Measurements from ENCODE around the gene PIP4K2C.

The PIP4K2C gene

GRCh38 chr12:57618966-57619433 lies 28.0 kb downstream of the PIP4K2C start:
- DNase-seq (ENCODE audit: low read depth) = no peak
- H3K4me3 ChIP-seq (ENCODE audit: low read depth, low read length) = no peak overlapping the region
- TF ChIP-seq CTCF (IDR thresholded peaks at IDR 0.05; ENCODE audit: low read depth, low read length) (no peak), POLR2A (IDR thresholded peaks at IDR 0.05; ENCODE audit: extremely low read depth, insufficient read length) (no peak), MYC (IDR thresholded peaks at IDR 0.05; ENCODE audit: low read depth, low read length) (no peak)
- TF ChIP-seq, protein P1, sequence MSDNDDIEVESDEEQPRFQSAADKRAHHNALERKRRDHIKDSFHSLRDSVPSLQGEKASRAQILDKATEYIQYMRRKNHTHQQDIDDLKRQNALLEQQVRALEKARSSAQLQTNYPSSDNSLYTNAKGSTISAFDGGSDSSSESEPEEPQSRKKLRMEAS (IDR thresholded peaks at IDR 0.05; ENCODE audit: low read depth, low read length) = no peak

DNA sequence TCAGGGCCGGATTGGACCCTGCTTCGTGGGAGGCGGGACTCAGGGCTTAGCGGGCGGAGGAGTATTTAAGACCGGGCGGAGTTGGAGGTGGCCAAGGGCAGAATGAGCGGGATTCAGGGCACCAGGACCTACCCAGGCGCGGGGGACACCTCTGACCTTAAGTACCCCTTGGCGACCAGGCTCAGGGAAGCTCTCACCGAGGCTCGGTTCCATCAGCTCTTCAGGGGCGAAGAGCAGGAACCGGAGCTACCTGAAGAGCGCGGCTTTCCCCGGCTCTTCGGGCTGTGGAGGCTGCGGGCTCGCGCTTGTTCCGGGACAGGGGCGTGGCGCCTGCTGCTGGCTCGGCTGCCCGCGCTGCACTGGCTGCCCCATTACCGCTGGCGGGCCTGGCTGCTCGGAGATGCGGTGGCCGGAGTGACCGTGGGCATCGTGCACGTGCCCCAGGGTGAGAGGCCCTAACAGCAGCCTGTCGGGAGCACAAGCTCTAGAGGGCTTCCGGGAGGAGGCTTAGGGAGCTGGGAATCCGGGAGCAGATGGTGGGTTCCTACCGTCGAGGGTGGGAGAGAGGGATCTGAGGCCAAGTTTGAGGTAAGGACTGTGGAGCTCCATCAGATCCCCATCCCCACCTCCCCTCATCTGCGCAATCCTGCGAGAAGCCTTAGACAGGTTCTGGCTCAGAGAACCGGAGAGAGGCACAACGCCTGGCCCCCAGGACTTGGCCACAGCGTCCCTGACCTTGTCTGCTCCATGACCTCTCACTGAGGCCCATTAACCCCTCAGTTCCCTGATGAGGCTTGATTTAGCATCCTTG lies 28.6 kb downstream of the PIP4K2C start:
- TF ChIP-seq CTCF (IDR thresholded peaks at IDR 0.05; ENCODE audit: low read depth, low read length) = no peak
- no peak for TF ChIP-seq POLR2A (IDR thresholded peaks at IDR 0.05; ENCODE audit: extremely low read depth, insufficient read length)
- no peak overlapping the region for H3K4me3 ChIP-seq (ENCODE audit: low read depth, low read length)
- DNase-seq (ENCODE audit: low read depth) = no peak

GRCh38 chr12:57620245-57620935 lies 29.4 kb downstream of the PIP4K2C start:
- TF ChIP-seq, protein P1 (IDR thresholded peaks at IDR 0.05; ENCODE audit: low read depth, low read length) = no peak
- TF ChIP-seq POLR2A (IDR thresholded peaks at IDR 0.05; ENCODE audit: extremely low read depth, insufficient read length) (no peak), MYC (IDR thresholded peaks at IDR 0.05; ENCODE audit: low read depth, low read length) (no peak), CTCF (IDR thresholded peaks at IDR 0.05; ENCODE audit: low read depth, low read length) (no peak)
- no peak for DNase-seq (ENCODE audit: low read depth)
- no peak overlapping the region for H3K4me3 ChIP-seq (ENCODE audit: low read depth, low read length)

DNA sequence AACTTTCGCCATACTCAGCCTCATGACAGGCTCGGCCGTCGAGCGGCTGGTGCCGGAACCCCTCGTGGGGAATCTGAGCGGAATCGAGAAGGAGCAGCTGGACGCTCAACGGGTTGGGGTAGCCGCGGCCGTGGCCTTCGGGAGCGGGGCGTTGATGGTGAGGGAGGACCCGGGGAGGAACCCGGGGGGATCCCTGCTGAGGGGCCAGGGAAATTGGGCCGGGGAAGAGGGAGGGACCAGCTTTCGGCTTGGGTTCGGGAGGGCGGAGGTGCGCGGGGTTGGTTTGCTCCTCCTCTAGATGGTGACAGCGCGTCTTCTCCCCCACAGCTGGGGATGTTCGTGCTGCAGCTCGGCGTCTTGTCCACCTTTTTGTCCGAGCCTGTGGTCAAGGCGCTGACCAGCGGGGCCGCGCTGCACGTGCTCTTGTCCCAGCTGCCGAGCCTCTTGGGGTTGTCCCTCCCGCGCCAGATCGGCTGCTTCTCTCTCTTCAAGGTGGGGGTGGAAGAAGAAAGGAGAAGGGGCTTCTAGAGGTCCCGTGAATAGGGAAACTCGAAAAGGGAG lies 30.0 kb downstream of the PIP4K2C start:
- H3K4me3 ChIP-seq (ENCODE audit: low read depth, low read length) = no peak overlapping the region
- TF ChIP-seq POLR2A (IDR thresholded peaks at IDR 0.05; ENCODE audit: extremely low read depth, insufficient read length) = no peak
- TF ChIP-seq, protein P1 (IDR thresholded peaks at IDR 0.05; ENCODE audit: low read depth, low read length) = no peak
- no peak for TF ChIP-seq CTCF (IDR thresholded peaks at IDR 0.05; ENCODE audit: low read depth, low read length)
- no peak for TF ChIP-seq MYC (IDR thresholded peaks at IDR 0.05; ENCODE audit: low read depth, low read length)
- peak; percentile 41 for DNase-seq (ENCODE audit: low read depth)

DNA sequence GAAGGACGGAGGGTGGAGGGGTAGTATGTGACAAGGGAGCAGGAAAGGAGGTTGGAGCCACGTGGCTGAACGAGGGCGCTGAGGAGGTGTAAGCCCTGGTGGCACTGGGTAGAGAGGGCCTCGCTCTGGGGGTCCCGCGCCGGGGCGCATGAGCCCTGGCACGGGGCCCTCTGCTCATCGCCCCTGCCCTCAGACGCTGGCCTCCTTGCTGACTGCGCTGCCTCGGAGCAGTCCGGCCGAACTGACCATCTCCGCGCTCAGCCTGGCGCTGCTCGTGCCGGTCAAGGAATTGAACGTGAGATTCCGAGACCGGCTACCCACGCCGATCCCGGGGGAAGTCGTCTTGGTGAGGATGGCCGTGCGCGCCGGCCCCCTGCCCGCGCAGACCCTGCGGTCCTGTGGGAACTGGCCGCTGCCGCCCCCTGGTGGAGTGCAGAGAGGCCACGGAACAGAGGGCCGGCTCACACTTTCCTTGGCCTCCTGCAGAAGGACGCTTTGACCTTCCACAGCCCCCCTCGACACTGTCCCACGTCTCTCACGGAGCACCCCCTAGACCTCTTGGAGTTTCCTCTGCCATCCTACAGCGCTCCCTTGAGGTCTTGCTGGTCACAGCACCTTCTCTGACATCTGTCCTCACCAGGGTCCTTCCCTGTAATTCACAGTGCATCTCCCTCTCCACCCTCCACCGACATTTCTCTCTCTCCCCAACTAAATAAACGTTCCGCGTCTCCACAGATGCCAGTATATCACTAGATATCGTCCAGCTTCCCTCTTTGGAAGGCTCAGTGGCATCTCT lies 30.7 kb downstream of the PIP4K2C start:
- TF ChIP-seq POLR2A (IDR thresholded peaks at IDR 0.05; ENCODE audit: extremely low read depth, insufficient read length) (no peak), CTCF (IDR thresholded peaks at IDR 0.05; ENCODE audit: low read depth, low read length) (peak; percentile 84)
- TF ChIP-seq, protein P1 (IDR thresholded peaks at IDR 0.05; ENCODE audit: low read depth, low read length) = no peak
- DNase-seq (ENCODE audit: low read depth) = peak; percentile 59
- no peak overlapping the region for H3K4me3 ChIP-seq (ENCODE audit: low read depth, low read length)

All from NB4 (cell line).